Memory B cell (primary cell): Measurements from ENCODE around the gene INVS.
A peak's percentile ranks its signal among the peaks of the same experiment; 100 is the strongest.
"Not testable (repeated sequence)": the region's sequence is repeated elsewhere in the genome, so short reads cannot be mapped to it uniquely, and the experiment has no call there.

ENCODE experiments used
- ATAC-seq: fragments of 150-1000 bp; cut with Tn5 transposase; 2 replicates; pipeline ENCODE4 v1.10.0; 2021; ENCODE audit warnings: low read depth, mild to moderate bottlenecking, moderate library complexity
- DNase-seq, 2 donors: peaks; one replicate each; pipeline ENCODE4 v3.0.0; 2022; ENCODE audit warnings: low spot score in 2 of 2
- H3K27ac Mint-ChIP-seq: one replicate; pipeline ENCODE4 v1.8.0; 2022; ENCODE audit warnings: mild to moderate bottlenecking, moderate library complexity, mixed read lengths
- H3K27me3 Mint-ChIP-seq: one replicate; pipeline ENCODE4 v1.8.0; 2022; ENCODE audit warnings: mixed read lengths
- H3K36me3 Mint-ChIP-seq: one replicate; pipeline ENCODE4 v1.8.0; 2022; ENCODE audit warnings: mild to moderate bottlenecking, mixed read lengths
- H3K4me1 Mint-ChIP-seq: one replicate; pipeline ENCODE4 v1.8.0; 2022; ENCODE audit warnings: mixed read lengths
- H3K4me3 Mint-ChIP-seq: one replicate; pipeline ENCODE4 v1.8.0; 2022; ENCODE audit warnings: mild to moderate bottlenecking, moderate library complexity, mixed read lengths
- H3K9me3 Mint-ChIP-seq: one replicate; pipeline ENCODE4 v1.8.0; 2022; ENCODE audit warnings: mixed read lengths

Gene INVS, protein sequence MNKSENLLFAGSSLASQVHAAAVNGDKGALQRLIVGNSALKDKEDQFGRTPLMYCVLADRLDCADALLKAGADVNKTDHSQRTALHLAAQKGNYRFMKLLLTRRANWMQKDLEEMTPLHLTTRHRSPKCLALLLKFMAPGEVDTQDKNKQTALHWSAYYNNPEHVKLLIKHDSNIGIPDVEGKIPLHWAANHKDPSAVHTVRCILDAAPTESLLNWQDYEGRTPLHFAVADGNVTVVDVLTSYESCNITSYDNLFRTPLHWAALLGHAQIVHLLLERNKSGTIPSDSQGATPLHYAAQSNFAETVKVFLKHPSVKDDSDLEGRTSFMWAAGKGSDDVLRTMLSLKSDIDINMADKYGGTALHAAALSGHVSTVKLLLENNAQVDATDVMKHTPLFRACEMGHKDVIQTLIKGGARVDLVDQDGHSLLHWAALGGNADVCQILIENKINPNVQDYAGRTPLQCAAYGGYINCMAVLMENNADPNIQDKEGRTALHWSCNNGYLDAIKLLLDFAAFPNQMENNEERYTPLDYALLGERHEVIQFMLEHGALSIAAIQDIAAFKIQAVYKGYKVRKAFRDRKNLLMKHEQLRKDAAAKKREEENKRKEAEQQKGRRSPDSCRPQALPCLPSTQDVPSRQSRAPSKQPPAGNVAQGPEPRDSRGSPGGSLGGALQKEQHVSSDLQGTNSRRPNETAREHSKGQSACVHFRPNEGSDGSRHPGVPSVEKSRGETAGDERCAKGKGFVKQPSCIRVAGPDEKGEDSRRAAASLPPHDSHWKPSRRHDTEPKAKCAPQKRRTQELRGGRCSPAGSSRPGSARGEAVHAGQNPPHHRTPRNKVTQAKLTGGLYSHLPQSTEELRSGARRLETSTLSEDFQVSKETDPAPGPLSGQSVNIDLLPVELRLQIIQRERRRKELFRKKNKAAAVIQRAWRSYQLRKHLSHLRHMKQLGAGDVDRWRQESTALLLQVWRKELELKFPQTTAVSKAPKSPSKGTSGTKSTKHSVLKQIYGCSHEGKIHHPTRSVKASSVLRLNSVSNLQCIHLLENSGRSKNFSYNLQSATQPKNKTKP

DNA sequence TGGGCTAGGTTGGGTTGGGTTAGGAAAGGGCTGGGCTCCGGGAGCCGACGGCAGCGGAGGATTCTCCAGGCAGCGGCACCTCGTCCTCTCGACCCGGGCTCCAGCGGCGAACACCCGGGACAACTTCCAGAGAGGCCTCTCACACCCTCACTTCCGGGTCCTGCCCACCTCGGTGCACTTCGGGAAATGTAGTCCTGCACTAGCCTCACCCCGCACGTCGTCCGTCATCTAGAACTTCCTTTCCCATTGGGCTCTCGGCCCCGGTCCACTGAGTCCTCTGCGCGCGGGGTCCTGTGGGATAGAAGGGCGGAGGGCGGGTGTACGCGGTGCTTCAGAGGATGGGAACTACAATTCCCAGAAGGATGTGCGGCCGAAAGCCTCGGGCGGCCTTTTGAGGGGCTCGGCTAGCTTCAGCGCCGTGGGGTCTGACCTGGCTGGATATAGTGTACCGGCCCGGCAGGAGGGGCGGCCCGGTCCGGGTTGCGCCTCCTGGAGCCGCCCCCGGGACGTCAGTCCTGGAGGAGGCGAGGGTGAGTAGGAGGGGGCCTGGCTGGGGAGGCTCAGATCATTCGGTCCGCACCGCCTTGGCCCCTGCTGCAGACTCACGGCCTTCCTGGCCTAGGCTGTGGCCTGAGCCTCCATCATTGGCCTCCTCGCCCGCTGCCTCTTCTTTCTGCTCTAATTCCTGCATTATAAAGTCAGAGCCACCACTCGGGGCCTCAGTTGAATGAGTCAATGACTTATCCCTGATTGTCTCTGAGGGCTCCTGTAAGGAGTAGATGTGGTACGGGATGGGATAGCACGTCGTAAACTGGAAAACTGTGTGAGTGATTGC, at the start of gene INVS, which contains the start of gene ERP44:
Gene INVS (plus strand): TSS at position 357 of the 835 bp plus-strand sequence. CDS start 5,279 bp downstream, outside the sequence.
Gene ERP44 (minus strand): TSS at position 114 of the 835 bp plus-strand sequence. CDS start 160 bp downstream, outside the sequence.
- H3K27ac Mint-ChIP-seq: peak within 1 kb of the TSS; percentile 99
- H3K36me3 Mint-ChIP-seq: no peaks in the 10 kb centered on the region
- peak; percentile 96 for ATAC-seq
- no peaks in the 10 kb centered on the region for H3K9me3 Mint-ChIP-seq
- H3K27me3 Mint-ChIP-seq: no peaks in the 10 kb centered on the region
- peak; percentile 91 to 92 for DNase-seq
- peaks cover 22% of the 10 kb centered on the region for H3K4me1 Mint-ChIP-seq
- H3K4me3 Mint-ChIP-seq: peak within 1 kb of the TSS; percentile 99

DNA sequence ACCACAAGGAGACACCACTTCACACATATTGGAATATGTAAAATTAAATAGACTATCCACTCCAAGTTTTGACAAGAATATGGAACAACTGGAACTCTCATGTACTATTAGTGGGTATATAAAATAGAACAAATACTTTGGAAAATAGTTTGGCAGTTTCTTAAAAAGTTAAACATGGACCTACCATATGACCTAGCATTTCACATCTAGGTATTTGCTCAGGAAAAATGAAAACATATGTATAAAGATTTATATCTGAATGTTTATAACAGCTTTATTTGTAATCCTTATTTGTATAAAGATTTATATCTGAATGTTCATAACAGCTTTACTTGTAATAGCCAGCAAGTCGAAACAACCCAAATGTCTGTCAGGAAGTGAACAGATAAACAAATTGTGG, 49.5 kb upstream of the INVS start:
- H3K27me3 Mint-ChIP-seq: no peaks in the 10 kb centered on the region

DNA sequence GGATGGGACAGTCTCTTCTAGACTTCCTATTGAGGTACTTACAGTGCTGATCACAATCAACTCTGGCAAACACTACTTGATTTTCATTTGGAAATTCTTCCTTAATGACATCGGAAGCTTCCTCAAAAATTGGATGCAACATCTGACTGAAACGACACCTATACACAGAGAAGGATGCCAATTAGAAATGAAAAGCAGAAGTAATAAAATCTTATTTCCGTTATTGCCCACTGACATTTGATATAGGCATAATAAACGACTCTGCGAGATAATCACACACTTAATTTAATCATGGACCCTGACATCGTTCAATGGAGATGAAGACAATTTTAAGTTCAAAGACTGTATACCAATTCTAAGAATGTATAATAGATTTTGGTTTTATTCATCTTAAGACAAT, 46.7 kb upstream of the INVS start:
- ATAC-seq: peak; percentile 55
- H3K4me3 Mint-ChIP-seq: no peak overlapping the region
- H3K4me1 Mint-ChIP-seq: peaks cover 26% of the 10 kb centered on the region
- no peak for DNase-seq
- H3K27ac Mint-ChIP-seq: no peak overlapping the region
- no peaks in the 10 kb centered on the region for H3K27me3 Mint-ChIP-seq
- peaks cover 28% of the 10 kb centered on the region for H3K36me3 Mint-ChIP-seq
- H3K9me3 Mint-ChIP-seq: no peaks in the 10 kb centered on the region

More for the DNA sequence above, 49.5 kb upstream of the INVS start:
- ATAC-seq: no peak
- DNase-seq: no peak
- H3K27ac Mint-ChIP-seq: no peak overlapping the region
- H3K4me3 Mint-ChIP-seq: no peak overlapping the region
- H3K9me3 Mint-ChIP-seq: no peaks in the 10 kb centered on the region
- peaks cover 25% of the 10 kb centered on the region for H3K4me1 Mint-ChIP-seq
- H3K36me3 Mint-ChIP-seq: peaks cover 32% of the 10 kb centered on the region

DNA sequence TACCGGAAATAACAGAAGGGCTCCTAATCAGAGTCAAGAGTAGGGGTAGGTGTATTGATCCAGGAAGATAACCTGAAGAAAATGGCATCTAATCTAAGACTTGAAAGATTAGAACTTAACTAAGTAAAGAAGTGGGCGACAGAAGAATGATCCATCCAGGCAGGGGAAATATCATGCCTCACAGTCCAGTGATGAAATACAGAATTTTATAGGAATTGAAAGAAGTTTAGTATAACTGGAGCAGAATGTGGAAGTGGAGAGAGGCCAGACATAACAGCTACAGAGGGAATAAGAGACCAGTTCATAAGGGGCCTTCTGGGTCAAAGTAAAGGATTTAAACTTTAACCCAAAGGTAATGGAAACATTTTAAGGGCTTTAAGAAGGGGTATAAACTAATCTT, 42.5 kb upstream of the INVS start:
- no peaks in the 10 kb centered on the region for H3K9me3 Mint-ChIP-seq
- H3K27me3 Mint-ChIP-seq: no peaks in the 10 kb centered on the region
- H3K4me1 Mint-ChIP-seq: peaks cover 29% of the 10 kb centered on the region
- peak overlapping the region; percentile 32 for H3K27ac Mint-ChIP-seq
- DNase-seq (no peak), ATAC-seq (no peak)
- peaks cover 18% of the 10 kb centered on the region for H3K36me3 Mint-ChIP-seq
- no peak overlapping the region for H3K4me3 Mint-ChIP-seq

DNA sequence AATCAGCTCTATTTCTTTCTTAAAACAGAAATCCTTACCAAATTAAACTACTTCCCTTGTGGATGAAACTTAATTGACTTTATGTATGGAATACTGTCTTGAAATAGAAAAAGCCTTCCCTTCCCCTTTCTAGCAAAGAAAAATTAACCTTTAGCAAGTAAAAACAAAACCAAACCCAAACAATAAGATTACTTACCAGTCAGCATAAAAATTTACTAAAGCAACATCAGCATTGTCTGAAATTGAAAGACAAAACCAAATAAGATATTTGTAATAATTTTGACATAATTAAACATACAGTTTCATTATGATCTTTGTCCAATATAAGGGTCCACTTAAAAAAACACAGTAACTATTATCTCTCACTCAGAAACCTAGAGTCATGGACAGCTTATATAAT, 41.4 kb upstream of the INVS start:
- Mint-ChIP-seq H3K9me3 (no peaks in the 10 kb centered on the region), H3K4me1 (peaks cover 25% of the 10 kb centered on the region), H3K27me3 (no peaks in the 10 kb centered on the region), H3K4me3 (no peak overlapping the region), H3K27ac (no peak overlapping the region), H3K36me3 (peaks cover 15% of the 10 kb centered on the region)
- DNase-seq (no peak), ATAC-seq (no peak)

DNA sequence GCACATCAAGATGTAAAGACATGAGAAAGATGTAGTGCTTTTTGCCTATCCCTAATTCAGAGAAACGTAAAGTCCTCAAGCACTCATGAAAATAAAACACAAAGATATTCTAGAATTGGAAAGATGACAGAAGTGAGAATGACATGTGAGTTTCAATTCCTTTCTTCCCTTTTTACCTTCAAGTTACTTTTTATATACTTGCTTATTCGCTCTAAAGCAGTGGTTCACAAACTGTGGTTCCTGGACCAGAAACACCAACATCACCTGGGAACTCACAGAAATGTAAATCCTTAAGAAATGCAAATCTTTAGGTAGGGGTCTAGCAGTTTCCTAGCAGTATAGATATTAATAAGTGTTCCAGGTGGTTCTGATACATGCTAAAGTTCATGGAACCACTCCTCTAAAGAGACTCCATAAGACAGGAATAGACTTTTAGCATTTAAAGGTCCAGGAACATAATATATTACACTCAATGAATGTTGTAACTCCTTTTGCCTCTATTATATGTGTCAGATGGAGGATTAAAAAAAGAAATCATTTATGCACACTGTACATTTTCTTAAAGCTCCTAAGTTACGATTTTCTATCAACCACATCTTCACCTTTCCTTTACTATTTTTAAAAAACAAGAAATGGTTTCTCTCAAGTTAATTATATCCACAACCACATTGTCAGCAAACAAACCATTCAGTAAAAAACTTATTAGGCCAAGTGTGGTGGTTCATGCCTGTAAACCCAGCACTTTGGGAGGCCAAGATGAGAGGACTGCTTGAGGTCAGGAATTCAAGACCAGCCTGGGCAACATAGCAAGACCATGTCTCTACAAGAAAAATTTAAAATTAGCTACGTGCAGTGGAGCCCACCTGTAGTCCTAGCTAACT, 40.1 kb upstream of the INVS start:
- Mint-ChIP-seq H3K36me3 (peaks cover 15% of the 10 kb centered on the region), H3K4me1 (peaks cover 23% of the 10 kb centered on the region), H3K4me3 (peak overlapping the region; percentile 74), H3K27me3 (no peaks in the 10 kb centered on the region), H3K27ac (peak overlapping the region; percentile 46), H3K9me3 (no peaks in the 10 kb centered on the region)
- ATAC-seq (peak; percentile 93), DNase-seq (peak in 1 of 2 donors; percentile 11)

DNA sequence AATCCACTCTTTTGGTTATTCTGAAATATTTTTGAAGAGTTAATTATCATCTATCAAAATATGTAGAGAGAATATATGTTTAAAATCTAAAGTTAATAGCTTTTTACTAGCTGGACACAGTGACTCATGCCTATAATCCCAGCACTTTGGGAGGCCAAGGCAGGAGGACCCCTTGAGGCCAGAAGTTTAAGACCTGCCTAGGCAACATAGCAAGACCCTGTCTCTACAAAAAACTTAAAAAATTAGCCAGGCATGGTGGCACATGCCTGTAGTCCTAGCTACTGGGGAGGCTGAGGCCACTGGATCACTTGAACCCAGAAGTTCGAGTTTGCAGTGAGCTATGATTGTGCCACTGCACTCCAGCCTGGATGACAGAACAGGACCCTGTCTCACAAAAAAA, 36.4 kb upstream of the INVS start:
- H3K4me3 Mint-ChIP-seq, H3K27ac Mint-ChIP-seq, H3K36me3 Mint-ChIP-seq, H3K27me3 Mint-ChIP-seq, DNase-seq, ATAC-seq, H3K9me3 Mint-ChIP-seq: not testable (repeated sequence)
- H3K4me1 Mint-ChIP-seq: peaks cover 22% of the 10 kb centered on the region

DNA sequence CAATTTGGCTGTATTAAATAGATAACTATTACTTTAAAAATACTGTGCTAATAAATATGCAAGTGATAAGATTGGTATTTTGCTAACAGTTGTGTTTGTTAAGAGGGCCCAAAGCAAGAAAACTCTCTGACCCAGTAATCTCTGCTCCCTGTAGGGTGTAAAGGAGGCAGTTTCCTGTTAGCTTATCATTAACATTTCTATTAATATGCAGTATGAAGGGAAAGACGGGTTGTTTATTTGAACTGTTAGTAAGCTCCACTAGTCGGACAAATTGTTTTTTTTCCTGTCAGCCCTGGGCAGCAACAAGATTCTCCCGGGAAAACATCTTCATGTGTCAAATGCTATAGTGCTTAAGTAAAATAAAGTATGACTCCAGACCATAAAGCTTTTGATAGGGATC, 35.9 kb upstream of the INVS start:
- Mint-ChIP-seq H3K27ac (no peak overlapping the region), H3K36me3 (peaks cover 3% of the 10 kb centered on the region), H3K4me1 (peaks cover 22% of the 10 kb centered on the region), H3K27me3 (no peaks in the 10 kb centered on the region), H3K9me3 (no peaks in the 10 kb centered on the region), H3K4me3 (no peak overlapping the region)
- no peak for DNase-seq
- no peak for ATAC-seq

DNA sequence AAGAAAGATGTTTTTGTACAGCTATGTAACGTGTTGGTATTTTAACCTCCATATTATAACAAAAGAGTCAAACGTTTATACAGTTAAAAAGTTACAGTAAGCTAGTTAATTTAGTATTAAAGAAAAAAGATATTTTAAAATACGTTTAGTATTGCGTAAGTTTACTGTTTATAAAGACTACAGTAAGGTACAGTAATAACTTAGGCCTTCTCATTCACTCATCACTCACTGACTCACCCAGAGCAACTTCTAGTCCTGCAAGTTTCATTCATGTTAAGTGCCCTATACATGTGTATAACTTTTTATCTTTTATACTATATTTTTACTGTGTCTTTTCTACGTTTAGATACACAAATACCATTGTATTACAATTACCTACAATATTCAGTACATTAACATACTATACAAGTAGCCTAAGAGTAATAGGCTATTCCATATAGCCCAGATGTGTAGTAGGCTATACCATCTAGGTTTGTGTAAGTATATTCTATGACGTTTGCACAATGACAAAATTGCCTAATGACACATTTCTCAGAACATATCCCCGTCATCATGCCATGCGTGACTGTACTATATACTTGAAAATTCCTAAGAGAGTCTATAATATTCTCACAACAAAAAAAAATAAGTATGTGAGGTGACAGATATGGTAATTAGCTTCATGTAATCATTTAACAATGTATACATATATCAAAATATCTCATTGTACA, 34.0 kb upstream of the INVS start:
- H3K4me3 Mint-ChIP-seq: no peak overlapping the region
- no peaks in the 10 kb centered on the region for H3K9me3 Mint-ChIP-seq
- no peaks in the 10 kb centered on the region for H3K36me3 Mint-ChIP-seq
- ATAC-seq (no peak), DNase-seq (no peak)
- H3K27ac Mint-ChIP-seq: no peak overlapping the region
- peaks cover 11% of the 10 kb centered on the region for H3K4me1 Mint-ChIP-seq
- H3K27me3 Mint-ChIP-seq: no peaks in the 10 kb centered on the region

DNA sequence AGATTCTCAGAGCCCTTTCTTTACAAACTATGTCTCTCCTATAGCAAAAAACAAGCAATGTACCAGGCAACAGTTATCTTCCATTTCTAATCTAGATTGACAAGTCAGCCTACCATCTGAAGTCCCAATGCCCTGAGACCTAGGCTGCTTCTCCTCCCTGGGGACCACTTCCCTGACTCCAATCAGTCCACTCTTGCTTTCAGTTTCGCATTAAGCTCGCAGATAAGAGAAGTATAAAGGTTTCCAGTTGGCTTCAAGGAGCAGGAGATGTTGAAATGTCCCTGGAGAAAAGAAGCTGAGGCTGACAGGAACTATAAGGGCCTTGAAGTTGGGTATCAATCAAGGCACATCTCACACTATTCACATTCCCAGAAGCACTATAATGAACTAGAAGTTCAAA, 32.5 kb upstream of the INVS start:
- no peak for DNase-seq
- peak; percentile 47 for ATAC-seq
- peaks cover 2% of the 10 kb centered on the region for H3K36me3 Mint-ChIP-seq
- H3K27ac Mint-ChIP-seq: peak overlapping the region; percentile 16
- no peak overlapping the region for H3K4me3 Mint-ChIP-seq
- no peaks in the 10 kb centered on the region for H3K9me3 Mint-ChIP-seq
- H3K27me3 Mint-ChIP-seq: no peaks in the 10 kb centered on the region
- H3K4me1 Mint-ChIP-seq: peaks cover 15% of the 10 kb centered on the region

DNA sequence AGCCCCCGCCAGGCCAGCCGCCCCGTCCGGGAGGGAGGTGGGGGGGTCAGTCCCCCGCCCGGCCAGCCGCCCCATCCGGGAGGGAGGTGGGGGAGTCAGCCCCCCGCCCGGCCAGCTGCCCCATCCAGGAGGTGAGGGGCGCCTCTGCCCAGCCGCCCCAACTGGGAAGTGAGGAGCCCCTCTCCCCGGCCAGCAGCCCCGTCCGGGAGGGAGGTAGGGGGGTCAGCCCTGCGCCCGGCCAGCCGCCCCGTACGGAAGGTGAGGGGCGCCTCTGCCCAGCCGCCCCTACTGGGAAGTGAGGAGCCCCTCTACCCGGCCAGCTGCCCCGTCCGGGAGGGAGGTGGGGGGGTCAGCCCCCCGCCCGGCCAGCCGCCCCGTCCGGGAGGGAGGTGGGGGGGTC, 31.1 kb upstream of the INVS start:
- not testable (repeated sequence) for H3K27me3 Mint-ChIP-seq, H3K9me3 Mint-ChIP-seq, H3K27ac Mint-ChIP-seq, ATAC-seq, DNase-seq, H3K4me3 Mint-ChIP-seq, H3K36me3 Mint-ChIP-seq
- H3K4me1 Mint-ChIP-seq: peaks cover 21% of the 10 kb centered on the region

DNA sequence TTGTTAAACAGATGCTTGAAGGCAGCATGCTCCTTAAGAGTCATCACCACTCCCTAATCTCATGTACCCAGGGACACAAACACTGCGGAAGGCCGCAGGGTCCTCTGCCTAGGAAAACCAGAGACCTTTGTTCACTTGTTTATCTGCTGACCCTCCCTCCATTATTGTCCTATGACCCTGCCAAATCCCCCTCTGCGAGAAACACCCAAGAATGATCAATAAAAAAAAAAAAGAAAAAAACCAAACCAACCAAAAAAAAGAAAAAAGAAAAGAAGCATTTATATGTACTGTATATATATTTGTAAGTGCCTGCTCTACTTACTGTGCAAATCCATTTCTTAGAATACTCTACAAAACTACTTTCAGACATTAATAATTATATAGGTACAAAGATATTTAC, 30.0 kb upstream of the INVS start:
- not testable (repeated sequence) for H3K4me3 Mint-ChIP-seq

More for the DNA sequence above, 30.0 kb upstream of the INVS start:
- H3K27me3 Mint-ChIP-seq, H3K36me3 Mint-ChIP-seq, H3K9me3 Mint-ChIP-seq, DNase-seq, ATAC-seq, H3K27ac Mint-ChIP-seq: not testable (repeated sequence)
- H3K4me1 Mint-ChIP-seq: peaks cover 18% of the 10 kb centered on the region
